Skeletal muscle satellite cell (primary cell): ENCODE measurements around the gene CCL24. TPM values are rescaled to one million over a fixed set of nuclear protein-coding genes. Genes with fewer than 3 reads are reported as not detected.
"Not testable (repeated sequence)": the region's sequence is repeated elsewhere in the genome, so short reads cannot be mapped to it uniquely, and the experiment has no call there.

Experiments
- H3K27me3 ChIP-seq: 2 replicates; pipeline ENCODE4 v1.7.0; 2013; ENCODE audit warnings: low read length; ENCODE audit not compliant: control insufficient read depth, insufficient read depth
- H3K36me3 ChIP-seq: 2 replicates; pipeline ENCODE4 v1.7.0; 2013; ENCODE audit warnings: mild to moderate bottlenecking, control low read depth, low read length; ENCODE audit not compliant: insufficient read depth
- H3K4me1 ChIP-seq: 2 replicates; pipeline ENCODE4 v1.7.0; 2013; ENCODE audit warnings: low read length; ENCODE audit not compliant: control insufficient read depth, insufficient read depth
- H3K4me2 ChIP-seq: 2 replicates; pipeline ENCODE4 v1.7.0; 2013; ENCODE audit warnings: mild to moderate bottlenecking, low read length
- H3K4me3 ChIP-seq: 2 replicates; pipeline ENCODE4 v1.7.0; 2013; ENCODE audit warnings: low read length
- H3K9ac ChIP-seq: 2 replicates; pipeline ENCODE4 v1.7.0; 2013; ENCODE audit warnings: mild to moderate bottlenecking, low read depth, low read length, moderate library complexity
- H3K9me3 ChIP-seq: replicated peaks from 2 replicates; pipeline ENCODE4 v1.7.0; 2013; ENCODE audit warnings: mild to moderate bottlenecking, control low read depth, low read length
- total RNA-seq: library from RNA; depleted of rRNA; stranded (reverse); fragments of >200 nt; gene quantifications from 2 replicates; pipeline ENCODE4 v1.2.3, GENCODE V29; 2012; rRNA removed

Gene CCL24
- not detected in 2 replicates for total RNA-seq

- Histone ChIP-seq H3K4me3 (no peak within 1 kb of the TSS), H3K36me3 (no peaks in the 10 kb centered on the region), H3K27me3 (peaks cover 23% of the 10 kb centered on the region)
Measured at GRCh38 chr7:75813781-75814236, at the start of gene CCL24. TSS of gene CCL24 (minus strand) at chr7:75813806. CDS start at chr7:75813715, 91 bp downstream.

DNA sequence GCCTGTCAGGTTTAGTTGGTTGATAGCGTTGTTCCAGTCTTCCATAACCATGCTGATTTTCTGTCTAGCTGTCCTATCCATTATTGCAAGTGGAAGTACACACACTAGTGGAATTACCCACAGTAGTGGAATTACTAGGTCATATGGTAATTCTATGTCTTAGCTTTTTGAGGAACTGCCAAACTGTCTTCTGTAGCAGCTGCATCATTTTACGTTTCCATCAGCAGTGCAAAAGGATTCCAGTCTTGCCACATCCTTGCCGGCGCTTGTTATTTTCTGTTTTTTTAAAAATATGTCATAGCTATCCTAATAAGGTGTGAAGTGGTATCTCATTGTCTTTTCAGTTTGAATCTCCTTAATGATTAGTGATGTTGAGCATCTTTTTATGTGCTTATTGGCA, 48.0 kb upstream of the CCL24 start:
- H3K27me3 ChIP-seq = no peaks in the 10 kb centered on the region
- H3K4me2 ChIP-seq = no peak overlapping the region
- H3K9me3 ChIP-seq = no peaks in the 10 kb centered on the region
- H3K36me3 ChIP-seq = no peaks in the 10 kb centered on the region
- H3K4me1 ChIP-seq = peaks cover 7% of the 10 kb centered on the region
- no peak overlapping the region for H3K4me3 ChIP-seq
- H3K9ac ChIP-seq = no peak overlapping the region

More at GRCh38 chr7:75813781-75814236, at the start of gene CCL24:
- Histone ChIP-seq H3K9ac (no peak within 1 kb of the TSS), H3K4me2 (no peak within 1 kb of the TSS), H3K9me3 (no peaks in the 10 kb centered on the region), H3K4me1 (no peaks in the 10 kb centered on the region)

DNA sequence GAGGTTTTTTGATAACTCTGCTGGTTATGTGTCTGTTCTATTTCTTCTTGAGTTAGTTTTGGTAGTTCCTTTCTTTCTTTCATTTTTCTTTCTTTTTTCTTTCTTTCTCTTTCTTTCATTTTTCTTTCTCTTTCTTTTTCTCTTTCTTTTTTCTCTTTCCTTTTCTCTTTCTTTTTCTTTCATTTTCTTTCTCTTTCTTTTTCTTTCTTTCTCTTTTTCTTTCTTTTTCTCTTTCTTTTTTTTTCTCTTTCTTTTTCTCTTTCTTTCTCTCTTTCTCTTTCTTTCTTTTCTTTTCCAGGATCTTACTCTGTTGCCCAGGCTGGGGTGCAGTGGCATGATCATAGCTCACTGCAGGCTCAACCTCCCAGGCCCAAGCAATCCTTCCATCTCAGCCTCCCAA, 44.8 kb upstream of the CCL24 start:
- Histone ChIP-seq H3K36me3 (no peaks in the 10 kb centered on the region), H3K4me1 (no peaks in the 10 kb centered on the region), H3K27me3 (no peaks in the 10 kb centered on the region)

DNA sequence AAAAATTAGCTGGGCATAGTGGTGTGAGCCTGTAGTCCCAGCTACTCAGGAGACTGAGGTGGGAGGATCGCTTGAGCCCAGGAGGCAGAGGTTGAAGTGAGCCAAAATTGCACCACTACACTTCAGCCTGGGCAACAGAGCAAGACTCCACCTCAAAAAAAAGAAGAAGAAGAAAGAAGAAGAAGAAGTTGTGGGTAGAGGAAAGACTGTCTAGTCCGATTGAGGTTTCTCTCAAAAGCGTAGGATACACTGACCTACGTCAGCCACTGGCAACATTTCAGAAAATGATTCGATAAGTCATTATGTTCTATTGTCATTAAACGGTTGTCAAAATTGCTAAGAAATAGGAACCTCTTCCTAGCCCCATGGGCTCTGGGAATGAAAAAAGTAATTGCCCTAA, 42.9 kb upstream of the CCL24 start:
- no peaks in the 10 kb centered on the region for H3K4me1 ChIP-seq
- H3K36me3 ChIP-seq = no peaks in the 10 kb centered on the region
- H3K4me3 ChIP-seq = no peak overlapping the region
- H3K9me3 ChIP-seq = no peaks in the 10 kb centered on the region
- no peak overlapping the region for H3K4me2 ChIP-seq
- no peak overlapping the region for H3K9ac ChIP-seq
- no peaks in the 10 kb centered on the region for H3K27me3 ChIP-seq

More for the DNA sequence above, 44.8 kb upstream of the CCL24 start:
- no peaks in the 10 kb centered on the region for H3K9me3 ChIP-seq
- H3K4me2 ChIP-seq = no peak overlapping the region
- no peak overlapping the region for H3K9ac ChIP-seq
- no peak overlapping the region for H3K4me3 ChIP-seq

DNA sequence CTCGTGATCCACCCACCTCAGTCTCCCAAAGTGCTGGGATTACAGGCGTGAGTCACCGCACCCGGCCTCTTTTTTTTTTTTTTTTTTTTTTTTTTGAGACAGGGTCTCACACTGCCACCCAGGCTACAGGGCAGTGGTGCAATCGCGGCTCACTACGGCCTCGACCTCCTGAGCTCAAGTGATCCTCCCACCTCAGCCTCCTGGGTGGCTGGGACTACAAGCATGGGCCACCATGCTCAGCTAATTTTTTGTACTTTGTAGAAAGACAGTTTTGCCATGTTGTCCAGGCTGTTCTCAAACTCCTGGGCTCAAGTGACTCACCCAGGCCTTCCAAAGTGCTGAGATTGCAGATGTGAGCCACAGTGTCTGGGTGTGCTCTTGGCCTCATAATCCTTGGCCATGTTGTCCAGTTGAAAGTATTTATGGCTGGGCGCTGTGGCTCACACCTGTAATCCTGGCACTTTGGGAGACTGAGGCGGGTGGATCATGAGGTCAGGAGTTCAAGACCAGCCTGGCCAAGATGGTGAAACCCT, 41.3 kb upstream of the CCL24 start:
- not testable (repeated sequence) for H3K9ac ChIP-seq, H3K27me3 ChIP-seq, H3K4me2 ChIP-seq, H3K4me3 ChIP-seq, H3K36me3 ChIP-seq, H3K4me1 ChIP-seq, H3K9me3 ChIP-seq

- peaks cover 5% of the 10 kb centered on the region for H3K27me3 ChIP-seq
- no peak overlapping the region for H3K9ac ChIP-seq
- no peaks in the 10 kb centered on the region for H3K9me3 ChIP-seq
- H3K4me2 ChIP-seq = no peak overlapping the region
- no peak overlapping the region for H3K4me3 ChIP-seq
- no peaks in the 10 kb centered on the region for H3K4me1 ChIP-seq
- H3K36me3 ChIP-seq = no peaks in the 10 kb centered on the region
Measured at GRCh38 chr7:75854233-75854632, 40.6 kb upstream of the CCL24 start.

DNA sequence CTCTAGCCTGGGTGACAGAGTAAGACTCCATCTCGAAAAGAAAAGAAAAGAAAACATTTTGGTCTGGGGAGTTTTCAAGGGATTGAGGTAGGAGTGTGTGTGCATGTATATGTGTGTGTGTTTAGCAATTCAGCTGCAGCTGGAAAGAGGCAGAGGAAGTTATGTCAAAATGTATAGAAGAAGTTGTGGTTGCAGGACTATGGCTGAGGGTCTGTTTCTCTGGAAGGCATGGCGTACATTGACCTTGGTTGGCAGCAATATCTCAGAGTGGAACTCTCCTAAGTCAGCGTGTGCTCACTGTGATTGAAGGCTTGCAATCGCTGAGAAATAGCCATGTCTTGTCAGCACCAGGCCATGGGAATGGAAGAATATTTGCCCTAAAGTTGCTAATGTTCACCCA, 36.6 kb upstream of the CCL24 start:
- no peaks in the 10 kb centered on the region for H3K9me3 ChIP-seq
- H3K4me3 ChIP-seq = no peak overlapping the region
- H3K4me1 ChIP-seq = no peaks in the 10 kb centered on the region
- no peaks in the 10 kb centered on the region for H3K36me3 ChIP-seq
- peaks cover 11% of the 10 kb centered on the region for H3K27me3 ChIP-seq
- H3K4me2 ChIP-seq = no peak overlapping the region
- H3K9ac ChIP-seq = no peak overlapping the region

DNA sequence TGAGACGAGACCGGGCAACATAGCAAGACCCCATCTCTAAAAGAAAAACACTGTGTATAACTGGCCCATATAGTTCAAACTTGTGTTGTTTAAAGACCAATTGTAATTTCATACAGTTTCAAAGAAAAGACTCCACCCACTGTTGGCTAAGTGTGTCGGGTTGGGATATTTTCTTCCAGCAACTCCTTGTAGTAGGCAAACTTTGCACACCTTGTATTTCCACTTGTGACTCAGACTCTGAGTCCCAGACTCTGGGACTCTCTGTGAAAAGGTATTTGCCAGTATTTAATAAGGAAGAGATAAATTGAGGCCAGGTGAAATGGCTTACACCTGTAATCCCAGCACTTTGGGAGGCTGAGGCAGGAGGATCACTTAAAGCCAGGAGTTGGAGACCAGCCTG, 36.0 kb upstream of the CCL24 start:
- Histone ChIP-seq H3K9me3 (no peaks in the 10 kb centered on the region), H3K4me2 (no peak overlapping the region)

GRCh38 chr7:75847707-75848106, 34.1 kb upstream of the CCL24 start:
- Histone ChIP-seq H3K4me1 (peaks cover 6% of the 10 kb centered on the region), H3K27me3 (peaks cover 11% of the 10 kb centered on the region), H3K4me3 (no peak overlapping the region), H3K9ac (no peak overlapping the region), H3K36me3 (no peaks in the 10 kb centered on the region), H3K4me2 (no peak overlapping the region), H3K9me3 (no peaks in the 10 kb centered on the region)

More for the DNA sequence above, 36.0 kb upstream of the CCL24 start:
- H3K9ac ChIP-seq = no peak overlapping the region
- H3K36me3 ChIP-seq = no peaks in the 10 kb centered on the region
- H3K4me3 ChIP-seq = no peak overlapping the region
- H3K4me1 ChIP-seq = no peaks in the 10 kb centered on the region
- peaks cover 11% of the 10 kb centered on the region for H3K27me3 ChIP-seq

DNA sequence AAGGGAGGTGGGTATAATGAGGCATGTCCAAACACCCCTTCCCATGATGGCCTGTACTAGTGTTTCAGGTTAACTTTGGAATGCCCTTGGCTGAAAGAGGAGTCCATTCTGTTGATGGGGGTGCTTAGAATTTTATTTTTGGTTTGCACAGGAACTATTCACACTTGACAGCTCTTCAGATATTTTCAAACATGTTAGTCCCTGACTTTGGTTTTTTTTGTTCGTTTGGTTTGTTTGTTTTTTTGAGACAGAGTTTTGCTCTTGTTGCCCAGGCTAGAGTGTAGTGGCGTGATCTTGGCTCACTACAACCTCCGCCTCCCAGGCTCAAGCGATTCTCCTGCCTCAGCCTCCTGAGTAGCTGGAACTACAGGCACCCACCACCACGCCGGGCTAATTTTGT, 31.5 kb upstream of the CCL24 start:
- H3K27me3 ChIP-seq, H3K4me3 ChIP-seq, H3K9me3 ChIP-seq, H3K36me3 ChIP-seq, H3K9ac ChIP-seq, H3K4me2 ChIP-seq: not testable (repeated sequence)
- peaks cover 14% of the 10 kb centered on the region for H3K4me1 ChIP-seq

- Histone ChIP-seq H3K9me3 (no peaks in the 10 kb centered on the region), H3K4me1 (peaks cover 14% of the 10 kb centered on the region), H3K36me3 (no peaks in the 10 kb centered on the region), H3K9ac (no peak overlapping the region), H3K4me2 (no peak overlapping the region), H3K27me3 (peaks cover 6% of the 10 kb centered on the region), H3K4me3 (no peak overlapping the region)
Measured at GRCh38 chr7:75844158-75844557, 30.6 kb upstream of the CCL24 start.

DNA sequence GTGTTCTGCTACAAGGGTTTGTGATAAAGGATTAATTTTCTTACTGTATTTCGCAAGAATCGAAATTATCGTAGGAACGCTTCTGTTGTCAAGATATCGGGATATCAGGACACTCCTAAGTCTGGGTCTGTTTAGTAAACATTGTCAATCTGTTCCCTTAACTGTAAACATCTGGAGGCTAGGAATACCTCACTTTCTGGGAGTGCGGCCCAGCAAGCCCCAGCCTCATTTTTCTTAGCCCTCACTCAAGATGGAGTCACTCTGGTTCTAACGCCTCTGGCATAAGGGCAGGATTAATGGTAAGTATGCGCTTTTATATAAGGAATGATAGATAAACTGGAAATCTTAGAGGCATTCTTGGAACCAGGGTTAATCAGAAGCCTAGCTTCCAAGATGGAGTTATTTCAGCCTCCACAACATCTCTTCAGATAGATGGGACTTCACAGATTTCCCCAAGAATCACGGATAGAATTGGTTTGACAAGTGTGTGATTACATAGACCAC, 30.1 kb upstream of the CCL24 start:
- Histone ChIP-seq H3K9ac (no peak overlapping the region), H3K4me3 (no peak overlapping the region), H3K27me3 (peaks cover 1% of the 10 kb centered on the region), H3K9me3 (no peaks in the 10 kb centered on the region), H3K4me2 (no peak overlapping the region), H3K36me3 (no peaks in the 10 kb centered on the region), H3K4me1 (peaks cover 14% of the 10 kb centered on the region)
